ENCODE results near the gene CNBD2.
"Not testable (repeated sequence)": the region's sequence is repeated elsewhere in the genome, so short reads cannot be mapped to it uniquely, and the experiment has no call there.

The CNBD2 gene

DNA sequence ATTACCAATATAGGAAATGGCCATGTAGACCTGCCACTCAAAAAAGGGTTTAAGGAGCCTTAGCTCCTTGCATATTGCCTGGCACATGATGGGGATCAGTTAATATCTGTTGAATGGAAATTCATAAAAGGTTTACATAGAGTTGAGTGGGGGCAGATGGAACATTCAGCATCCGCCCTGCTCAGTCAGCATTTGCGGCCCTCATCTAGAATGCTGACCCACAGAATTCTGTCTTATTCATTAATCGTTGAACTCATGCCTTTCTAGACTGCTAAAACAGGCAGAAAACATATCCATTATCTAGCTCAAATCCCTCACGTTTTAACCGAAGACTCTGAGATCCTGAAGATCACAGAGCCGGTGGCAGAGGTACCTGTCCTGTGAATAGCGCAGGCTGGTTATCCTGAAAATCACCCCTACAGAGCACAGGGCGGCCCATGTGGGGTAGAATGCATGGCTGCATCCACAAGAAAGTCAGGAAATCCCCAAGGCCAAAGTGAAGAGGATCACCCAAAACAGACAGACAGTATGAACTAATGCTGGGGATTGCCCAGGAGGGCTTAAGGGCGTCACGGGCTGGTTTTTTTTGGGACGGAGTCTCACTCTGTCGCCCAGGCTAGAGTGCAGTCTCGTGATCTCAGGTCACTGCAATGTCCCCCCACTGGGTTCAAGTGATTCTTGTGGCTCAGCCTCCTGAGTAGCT is 59.9 kb downstream of the CNBD2 start:
- no peak for DNase-seq

DNA sequence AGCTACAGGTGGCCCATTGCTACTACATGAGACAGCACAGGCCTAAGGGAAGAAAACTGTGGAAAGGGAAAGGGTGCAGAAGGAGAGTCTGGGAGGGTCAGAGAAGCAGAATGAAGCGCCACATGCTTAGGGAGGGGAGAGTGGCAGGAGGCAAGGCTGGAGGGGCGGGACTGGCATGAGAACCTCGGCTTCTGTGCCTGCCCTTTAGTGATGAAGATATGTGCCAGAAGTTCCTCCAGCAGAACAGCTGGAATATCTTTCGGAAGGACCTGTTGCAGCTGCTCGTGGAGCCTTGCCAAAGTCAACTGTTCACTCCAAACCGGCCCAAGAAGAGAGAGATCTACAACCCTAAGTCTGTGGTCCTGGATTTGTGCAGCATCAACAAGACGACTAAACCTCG is 61.8 kb downstream of the CNBD2 start:
- no peak for DNase-seq

DNA sequence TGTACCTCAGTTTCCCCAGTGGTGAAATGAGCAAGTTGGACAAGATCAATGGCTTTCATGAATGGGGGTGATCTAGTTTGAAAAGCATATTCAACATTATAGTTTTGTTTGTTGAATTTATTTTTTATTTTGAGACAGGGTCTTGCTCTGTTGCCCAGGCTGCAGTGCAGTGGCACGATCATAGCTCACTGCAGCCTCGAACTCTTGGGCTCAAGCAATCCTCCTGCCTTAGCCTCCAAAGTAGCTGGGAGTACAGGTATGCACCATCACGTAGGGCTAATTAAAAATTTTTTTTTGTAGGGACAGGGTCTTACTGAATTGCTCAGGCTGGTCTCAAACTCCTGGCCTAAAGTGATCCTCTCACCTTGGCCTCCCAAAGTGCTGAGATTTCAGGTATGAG is 63.4 kb downstream of the CNBD2 start:
- DNase-seq: no peak

DNA sequence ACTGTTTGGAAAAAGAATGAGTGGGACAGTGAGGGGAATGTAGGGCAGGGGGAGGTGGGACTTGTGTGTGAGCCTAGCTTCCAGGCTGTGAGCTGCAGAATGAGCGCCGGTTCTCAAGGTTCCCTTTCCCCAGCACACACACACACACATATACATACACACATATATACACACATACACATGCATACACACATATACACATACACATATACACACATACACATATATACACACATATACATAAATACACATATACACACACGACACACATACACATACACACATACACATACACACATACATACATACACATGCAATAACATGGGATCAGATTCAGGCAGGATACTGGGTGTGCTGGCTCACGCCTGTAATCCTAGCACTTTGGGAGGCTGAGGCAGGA is 66.5 kb downstream of the CNBD2 start:
- no peak for DNase-seq

DNA sequence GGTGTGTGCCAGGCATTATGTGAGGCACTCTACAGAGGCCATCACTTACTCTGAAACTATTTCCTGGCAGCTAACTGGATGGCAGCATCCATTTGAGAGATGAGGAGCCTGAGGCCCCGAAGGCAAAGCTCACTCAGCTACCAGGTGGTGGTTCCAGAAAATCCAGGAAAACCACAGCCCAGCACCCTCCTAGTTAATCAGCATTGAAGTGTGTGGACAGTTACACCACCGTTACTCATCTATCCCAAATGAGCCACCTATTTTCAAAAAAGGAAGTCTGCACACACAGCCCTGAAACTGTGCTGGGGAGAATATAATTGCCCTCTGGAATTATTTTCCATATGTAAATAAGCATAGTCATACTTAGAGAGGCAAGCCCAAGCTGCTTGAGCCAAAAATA is 67.4 kb downstream of the CNBD2 start:
- no peak for DNase-seq

DNA sequence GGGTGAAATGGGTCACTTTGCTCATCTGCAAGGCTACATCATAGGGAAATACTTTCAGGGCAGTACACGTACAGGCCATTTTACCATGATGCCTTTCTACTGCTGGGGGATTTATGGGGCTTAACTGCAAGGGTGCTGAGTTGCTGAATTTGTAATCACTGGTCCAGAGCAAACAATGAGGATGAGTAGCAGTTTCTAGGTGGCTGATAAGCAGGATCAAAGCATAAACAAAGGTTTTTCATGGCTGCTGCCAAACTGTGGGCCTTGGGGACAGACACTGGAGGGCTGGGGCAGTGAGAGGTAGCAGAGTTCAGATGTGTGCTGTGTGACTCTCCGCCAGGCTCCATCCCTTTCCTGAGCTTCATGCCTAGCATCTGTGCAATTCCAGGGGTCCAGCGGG is 68.3 kb downstream of the CNBD2 start:
- DNase-seq: no peak

DNA sequence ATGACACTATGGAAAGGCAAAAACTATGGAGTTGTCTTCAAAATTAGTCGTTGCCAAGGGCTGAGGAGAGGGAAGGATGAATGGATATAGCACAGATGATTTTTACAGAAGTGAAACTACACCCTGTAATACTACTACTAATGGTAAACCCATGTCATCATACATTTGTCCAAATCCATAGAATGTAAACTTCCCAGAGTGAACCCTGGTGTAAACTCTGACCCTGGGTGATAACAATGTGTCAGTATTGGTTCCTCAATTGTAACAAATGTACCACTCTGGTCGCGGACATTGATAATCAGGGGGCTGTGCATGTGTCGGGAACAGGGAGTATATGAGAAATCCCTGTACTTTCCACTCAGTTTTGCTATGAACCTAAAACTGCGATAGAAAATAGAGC is 72.2 kb downstream of the CNBD2 start:
- DNase-seq: no peak

DNA sequence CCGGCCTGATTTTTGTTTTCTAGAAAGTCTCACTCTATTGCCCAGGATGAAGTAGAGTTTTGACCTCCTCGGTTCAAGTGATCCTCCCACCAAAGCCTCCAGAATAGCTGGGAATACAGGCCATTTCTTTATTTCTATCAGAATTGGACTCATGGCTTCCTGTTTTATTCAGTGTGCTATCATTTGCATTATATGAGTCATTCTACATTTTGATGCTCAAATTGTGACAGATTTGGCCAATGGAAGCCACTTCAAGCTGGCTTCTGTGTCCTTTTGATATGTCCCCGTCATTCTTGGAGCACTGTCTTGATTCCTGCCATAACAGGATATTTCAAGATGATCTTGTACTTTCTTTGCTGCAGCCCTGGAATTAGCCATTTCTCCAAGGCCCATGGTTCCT is 75.1 kb downstream of the CNBD2 start:
- DNase-seq: no peak

DNA sequence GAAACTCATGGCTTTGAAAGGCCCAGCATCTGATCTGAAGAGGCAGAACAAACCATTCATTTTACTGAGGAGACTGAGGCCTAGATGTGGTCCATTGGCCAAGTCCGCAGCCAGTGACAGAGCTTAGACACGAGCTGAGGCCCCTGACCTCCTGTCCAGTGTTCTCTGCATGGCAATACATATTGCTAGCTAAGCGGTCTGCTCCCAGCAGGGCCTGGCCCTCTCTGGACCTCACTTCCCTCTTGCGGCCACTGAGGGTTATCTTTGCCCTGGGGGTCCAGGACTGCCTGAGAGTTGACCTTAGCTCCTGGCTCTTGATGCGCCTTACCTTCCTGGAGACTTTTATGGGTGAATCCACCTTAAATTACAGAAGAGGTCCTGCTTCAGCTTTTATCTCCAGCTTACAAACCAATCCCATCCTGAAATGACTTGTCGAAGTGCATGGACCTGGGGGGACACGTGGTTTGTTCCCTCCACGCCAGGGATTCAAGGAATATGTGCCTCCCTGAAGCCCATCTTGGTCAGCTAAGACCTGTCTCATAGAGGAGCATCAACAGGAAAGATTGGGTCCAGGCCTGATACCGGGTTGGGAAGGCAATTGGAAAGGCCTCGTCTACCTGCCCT is 75.6 kb downstream of the CNBD2 start:
- no peak for DNase-seq

DNA sequence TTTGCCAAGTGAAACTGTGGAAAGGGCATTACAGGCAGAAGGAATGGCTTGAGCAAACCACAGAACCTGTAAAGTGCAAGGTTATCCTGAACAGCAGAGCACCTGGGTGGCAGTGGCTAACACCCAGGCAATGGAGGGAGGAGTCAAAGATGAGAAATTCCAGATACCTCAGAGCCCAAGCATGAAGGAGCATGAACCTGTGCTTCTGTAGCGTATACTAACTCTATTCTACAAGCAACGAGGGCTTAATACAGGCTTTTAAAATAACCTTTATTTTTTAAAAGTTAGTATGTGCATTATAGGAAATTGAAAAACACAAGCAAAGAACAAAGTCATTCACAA is 77.0 kb downstream of the CNBD2 start:
- DNase-seq: no peak

DNA sequence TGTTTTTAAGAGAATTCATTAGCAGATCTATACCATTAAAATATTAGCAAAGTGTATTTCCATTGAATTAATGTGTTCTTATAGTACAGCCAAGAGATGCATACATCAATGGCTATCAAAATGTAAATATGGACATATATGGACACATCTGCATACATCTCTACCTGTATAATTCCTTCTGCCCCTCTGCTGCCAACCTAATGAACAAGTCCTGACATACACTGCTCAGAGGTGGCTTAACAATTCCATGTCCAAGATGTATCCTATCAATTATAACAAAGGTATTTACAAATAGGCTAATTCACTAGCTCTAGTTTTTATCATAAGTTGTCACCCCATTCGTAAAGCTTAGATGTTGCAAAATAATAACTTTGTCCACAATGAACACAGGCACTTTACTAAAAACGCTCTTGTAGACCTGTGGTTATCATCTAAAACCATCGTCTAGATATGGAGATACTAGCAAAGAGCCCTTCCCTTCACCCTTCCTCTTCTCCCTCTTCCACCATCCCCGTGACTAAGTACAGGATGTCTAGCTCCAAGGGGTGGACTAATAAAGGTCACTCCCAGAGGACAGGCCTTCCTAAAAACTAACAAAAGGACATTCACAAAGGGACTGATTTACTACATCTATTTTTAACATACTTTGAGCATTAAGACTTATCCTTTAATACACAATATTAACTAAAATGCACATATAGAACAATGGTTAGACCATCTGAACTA is 77.8 kb downstream of the CNBD2 start:
- DNase-seq: not testable (repeated sequence)

DNA sequence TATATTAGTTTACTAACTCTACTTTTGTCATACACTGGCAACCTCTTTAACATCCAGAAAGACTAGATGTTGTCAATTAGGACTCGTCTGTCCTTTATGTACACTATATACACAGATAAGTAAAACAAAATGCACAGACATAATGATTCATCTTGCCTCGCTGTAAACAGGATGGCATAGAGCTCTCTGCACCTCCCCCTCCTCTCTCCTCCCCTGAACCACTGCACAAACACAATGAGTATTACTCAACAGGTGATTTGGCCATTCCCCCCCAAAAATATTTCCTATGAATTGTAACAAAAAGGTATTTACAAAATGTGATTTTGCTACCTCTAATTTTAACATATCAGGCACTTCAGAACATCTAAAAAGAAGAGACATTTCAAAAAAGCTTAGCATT is 81.0 kb downstream of the CNBD2 start:
- DNase-seq: not testable (repeated sequence)

DNA sequence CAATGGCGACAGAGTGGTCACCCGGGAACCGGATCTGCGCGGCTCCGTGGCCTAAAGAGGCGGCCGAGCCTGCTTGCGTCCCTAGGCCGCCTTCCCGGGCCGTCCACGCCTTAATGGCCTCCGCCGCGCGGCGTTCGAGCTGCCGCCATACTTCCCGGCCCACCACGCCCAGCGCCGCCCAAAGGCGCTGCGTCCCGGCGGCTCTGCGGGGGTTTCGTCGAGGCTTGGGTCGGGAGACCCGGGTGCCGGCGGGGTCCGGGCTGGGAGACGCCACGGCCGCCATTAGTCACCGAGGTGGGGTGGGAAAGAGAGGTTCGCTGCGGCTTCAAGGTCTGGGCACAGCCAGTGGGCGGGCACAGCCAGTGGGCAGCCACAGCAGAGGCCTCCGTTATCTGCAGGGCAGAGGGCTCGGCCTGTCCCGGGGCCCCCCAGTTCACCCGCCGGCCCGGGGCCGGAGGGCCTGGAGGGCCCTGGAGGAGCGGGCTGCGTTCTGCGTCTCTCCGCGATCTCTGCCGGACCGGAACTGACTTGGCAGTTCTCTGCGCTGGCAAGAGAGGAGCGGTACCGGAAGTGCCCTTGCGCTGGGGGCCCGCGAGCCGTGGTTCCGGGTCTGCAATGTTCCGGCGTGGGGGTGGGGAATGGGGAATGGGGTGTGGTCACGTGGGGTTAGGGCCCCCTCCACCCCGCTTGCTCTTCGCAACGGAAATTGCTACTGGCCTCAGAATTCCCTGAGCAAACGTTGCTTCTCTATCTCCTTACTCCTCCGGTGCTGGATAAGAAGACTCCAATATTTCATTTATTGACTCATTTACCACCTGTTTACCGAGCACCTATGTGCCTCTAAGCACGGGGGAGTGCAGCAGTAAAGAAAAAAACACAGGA is 82.3 kb downstream of the CNBD2 start:
- DNase-seq: peak; percentile 96

DNA sequence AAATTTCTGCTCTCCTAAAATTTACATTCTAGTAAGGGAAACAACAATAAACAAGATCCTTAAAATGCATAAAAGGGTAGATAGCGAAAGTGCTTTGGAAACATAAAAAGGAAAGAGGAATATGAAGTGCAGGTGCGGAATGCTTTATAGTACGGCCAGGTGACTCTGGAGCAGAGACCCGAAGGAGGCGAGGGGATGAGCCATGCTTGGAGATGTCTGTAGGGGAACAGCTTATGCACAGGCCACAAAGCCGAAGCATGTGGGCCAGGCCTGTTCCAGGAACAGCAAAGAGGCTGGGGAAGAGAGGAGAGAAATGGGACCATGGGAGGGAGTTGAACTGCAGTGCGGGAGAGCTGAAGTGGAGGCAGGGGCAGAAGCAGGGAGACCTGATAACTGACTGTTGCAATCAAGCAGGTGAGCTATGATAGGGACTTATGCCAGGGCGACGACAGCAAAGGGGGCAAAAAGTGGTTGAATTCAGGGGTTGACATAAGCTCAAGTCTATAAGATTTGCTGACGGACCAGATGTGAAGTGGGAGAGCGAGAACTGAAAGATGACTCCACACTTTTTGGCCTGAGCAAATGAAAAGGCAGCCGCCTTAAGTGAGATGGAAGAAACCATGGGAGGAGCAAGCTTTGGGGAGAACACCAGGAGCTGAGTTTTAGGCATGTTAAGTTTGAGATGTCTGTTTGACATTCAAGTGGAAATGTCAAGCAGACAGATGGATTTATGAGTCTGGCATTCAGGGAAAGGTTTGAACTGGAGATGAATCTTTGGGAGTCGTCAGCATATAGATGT is 83.1 kb downstream of the CNBD2 start:
- DNase-seq: no peak

DNA sequence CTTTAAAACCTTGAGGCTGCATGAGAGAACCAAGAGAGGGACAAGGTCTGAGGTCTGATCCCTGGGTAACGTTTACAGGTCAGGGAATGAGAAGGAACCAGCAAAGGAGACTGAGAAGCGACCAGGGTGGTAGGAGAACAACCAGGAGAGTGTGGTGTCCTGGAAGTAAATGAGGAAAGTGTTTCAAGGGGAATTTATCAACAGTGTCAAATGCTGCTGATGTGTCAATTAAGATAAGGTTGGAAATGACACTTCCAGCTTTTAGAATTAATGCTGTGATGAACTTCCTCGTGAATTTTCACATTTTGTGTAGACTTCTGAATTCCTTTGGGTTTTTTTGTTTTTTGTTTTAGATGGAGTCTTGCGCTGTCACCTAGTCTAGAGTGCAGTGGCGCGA is 83.7 kb downstream of the CNBD2 start:
- no peak for DNase-seq

DNA sequence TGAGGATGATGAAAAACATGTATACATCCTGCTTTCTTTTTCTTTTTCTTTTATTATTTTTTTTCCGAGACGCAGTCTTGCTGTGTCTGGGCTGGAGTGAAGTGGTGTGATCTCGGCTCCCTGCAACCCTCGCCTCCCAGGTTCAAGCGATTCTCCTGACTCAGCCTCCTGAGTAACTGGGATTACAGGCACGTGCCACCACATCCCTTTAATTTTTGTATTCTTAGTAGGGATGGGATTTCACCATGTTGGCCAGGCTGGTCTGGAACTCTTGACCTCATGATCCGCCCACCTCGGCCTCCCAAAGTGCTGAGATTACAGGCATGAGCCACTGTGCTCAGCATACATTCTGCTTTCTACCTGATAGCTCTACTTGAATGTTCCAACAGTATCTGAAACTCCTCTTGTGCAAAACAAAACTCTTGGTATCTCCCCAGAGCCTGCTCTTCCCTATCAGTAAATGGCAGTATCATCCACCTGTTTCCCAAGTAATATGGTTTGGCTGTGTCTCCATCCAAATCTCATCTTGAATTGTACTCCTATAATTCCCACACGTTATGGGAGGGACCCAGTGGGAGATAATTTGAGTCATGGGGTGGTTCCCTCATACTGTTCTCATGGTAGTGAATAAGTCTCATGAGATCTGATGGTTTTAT is 85.6 kb downstream of the CNBD2 start:
- DNase-seq: not testable (repeated sequence)

DNA sequence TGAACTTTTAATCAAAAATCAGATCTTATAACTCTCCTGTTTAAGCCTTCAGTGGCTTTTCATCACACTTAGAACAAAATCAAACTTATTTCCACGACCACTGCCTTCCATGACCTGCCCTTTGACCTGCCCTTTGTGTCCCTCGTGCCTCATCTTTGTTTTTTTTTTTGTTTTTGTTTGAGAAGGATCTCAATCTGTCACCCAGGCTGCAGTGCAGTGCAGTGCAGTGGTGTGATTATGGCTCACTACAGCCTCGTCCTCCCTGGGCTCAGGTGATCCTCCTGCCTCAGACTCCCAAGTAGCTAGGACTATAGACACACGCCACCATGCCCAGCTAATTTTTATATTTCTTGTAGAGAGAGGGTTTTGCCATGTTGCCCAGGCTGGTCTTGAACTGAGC is 86.8 kb downstream of the CNBD2 start:
- no peak for DNase-seq

DNA sequence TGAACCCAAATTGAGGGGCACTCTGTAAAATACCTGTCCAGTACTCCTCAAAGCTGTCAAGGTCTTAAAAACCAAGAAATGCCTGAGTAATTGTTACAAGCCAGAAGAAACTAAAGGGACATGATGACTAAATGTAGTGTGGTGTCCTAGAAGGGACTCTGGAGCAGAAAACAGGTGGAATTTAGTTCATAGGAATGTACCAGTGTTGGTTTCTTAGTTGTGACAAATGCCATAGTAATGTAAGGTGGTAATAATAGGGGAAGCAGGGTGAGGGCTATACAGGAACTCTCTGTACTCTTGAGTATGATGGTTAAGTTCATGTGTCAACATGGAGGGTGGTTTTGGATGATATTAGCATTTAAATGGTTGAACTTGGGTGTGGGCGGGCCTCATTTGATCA is 92.3 kb downstream of the CNBD2 start:
- DNase-seq: no peak

DNA sequence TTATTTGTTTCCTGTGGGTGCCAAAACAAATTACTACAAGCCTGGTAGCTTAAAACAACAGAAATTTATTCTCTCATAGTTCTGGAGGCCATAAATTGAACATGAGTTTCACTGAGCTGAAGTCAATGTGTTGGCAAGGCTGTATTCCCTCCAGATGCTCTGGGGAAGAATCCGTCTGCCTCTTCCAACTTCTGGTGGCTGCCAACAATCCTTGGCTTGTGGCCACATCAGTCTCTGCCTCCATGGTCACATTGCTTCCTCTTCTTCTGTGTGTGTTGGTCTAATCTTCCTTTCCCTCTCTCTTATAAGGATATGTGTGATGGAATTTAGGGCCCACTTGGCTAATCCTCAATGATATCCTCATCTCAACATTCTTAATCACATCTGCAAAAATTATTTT is 93.4 kb downstream of the CNBD2 start:
- no peak for DNase-seq

DNA sequence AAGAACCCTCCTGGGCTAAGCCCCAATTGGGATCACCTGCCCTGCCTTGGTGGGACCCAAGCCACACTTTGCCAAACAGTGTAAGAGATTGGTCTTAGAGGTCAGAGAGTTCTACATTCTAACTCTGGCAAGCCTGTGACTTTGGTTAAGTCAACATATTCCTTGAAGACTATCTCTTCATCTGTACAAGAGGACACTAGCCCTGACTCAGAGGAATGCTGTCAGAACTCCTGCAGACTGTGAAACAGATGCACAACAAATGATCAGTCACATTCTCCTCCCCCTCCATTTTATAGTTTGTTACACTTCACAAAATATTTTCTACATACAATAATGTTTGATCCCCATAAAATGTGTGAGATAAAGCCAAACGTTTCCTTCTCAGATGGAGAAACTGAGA is 94.4 kb downstream of the CNBD2 start:
- no peak for DNase-seq

DNA sequence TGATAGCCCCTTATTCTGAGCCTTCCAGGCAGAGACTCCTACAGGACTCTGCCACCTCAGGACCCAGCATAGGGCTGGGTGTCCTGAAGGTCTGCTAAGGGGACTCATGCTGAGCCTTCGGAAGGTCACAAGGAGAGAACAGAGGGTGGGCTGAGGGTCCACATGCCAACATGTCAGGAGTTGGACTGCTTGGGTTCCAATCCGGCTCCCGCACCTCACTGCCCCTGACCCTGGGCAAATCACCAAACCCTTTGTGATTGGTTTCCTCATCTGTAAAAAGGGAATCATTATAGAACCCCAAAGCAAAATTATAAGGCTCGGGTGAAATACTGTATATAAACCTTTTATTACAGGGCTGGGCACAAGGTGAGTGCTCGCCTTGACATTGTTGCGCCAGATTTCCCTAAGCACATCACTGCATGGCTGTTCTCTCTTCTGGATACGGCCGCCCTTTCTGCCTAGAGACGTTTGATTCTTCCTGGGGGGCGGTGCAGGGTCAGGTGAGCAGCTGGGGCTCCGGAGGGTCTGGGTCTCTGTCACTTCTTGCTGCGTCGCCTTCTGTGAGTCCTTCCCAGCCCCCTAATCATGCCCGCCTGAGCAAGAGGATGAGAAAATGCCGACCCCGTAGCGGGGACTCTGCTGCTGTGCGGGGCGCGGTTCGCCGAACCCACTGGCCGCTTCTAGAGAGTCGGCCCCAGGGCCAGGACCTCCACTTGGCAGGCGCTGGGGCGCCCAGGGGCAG is 95.7 kb downstream of the CNBD2 start:
- DNase-seq: peak; percentile 28
